Stimulated activated CD8-positive, alpha-beta memory T cell treated with anti-CD3 and anti-CD28 coated beads, Interleukin-7, amount 100 ng/mL, for 24 hours (primary cell): ENCODE data around the gene CCDC148.
"Not testable (repeated sequence)": the region's sequence is repeated elsewhere in the genome, so short reads cannot be mapped to it uniquely, and the experiment has no call there.

Experiments
- DNase-seq: peaks from one replicate; pipeline ENCODE4 v3.0.0-alpha.2; 2020; ENCODE audit warnings: low read depth

Gene CCDC148

GRCh38 chr2:158482594-158482993, 26.0 kb upstream of the CCDC148 start:
- DNase-seq, result no peak

- DNase-seq, result no peak
These were observed 24.6 kb upstream of the CCDC148 start for GRCh38 chr2:158481116-158481515.

- DNase-seq, result no peak
These were observed 22.3 kb upstream of the CCDC148 start for GRCh38 chr2:158478816-158479215.

- no peak for DNase-seq
These were observed 21.7 kb upstream of the CCDC148 start for GRCh38 chr2:158478237-158478636.

- DNase-seq, result no peak
These were observed 20.6 kb upstream of the CCDC148 start for GRCh38 chr2:158477202-158477601.

GRCh38 chr2:158474526-158475011, 18.0 kb upstream of the CCDC148 start:
- DNase-seq, result not testable (repeated sequence)

GRCh38 chr2:158473719-158474392, 17.3 kb upstream of the CCDC148 start:
- DNase-seq, result no peak

GRCh38 chr2:158473300-158473699, 16.7 kb upstream of the CCDC148 start:
- not testable (repeated sequence) for DNase-seq

- DNase-seq, result not testable (repeated sequence)
These were observed 16.3 kb upstream of the CCDC148 start for GRCh38 chr2:158472829-158473228.

GRCh38 chr2:158467248-158467647, 10.7 kb upstream of the CCDC148 start:
- DNase-seq, result no peak

GRCh38 chr2:158464426-158465281, 8.1 kb upstream of the CCDC148 start:
- no peak for DNase-seq

GRCh38 chr2:158463496-158464095, 7.0 kb upstream of the CCDC148 start:
- DNase-seq, result no peak

- no peak for DNase-seq
These were observed 4.2 kb upstream of the CCDC148 start for GRCh38 chr2:158460632-158461297.

GRCh38 chr2:158459161-158460003, 2.8 kb upstream of the CCDC148 start:
- no peak for DNase-seq

GRCh38 chr2:158458617-158458920, 2.0 kb upstream of the CCDC148 start:
- no peak for DNase-seq

GRCh38 chr2:158457826-158458616, 1.5 kb upstream of the CCDC148 start:
- peak; percentile 8 for DNase-seq

- DNase-seq, result peak; percentile 20
These were observed 706 bp upstream of the CCDC148 start for GRCh38 chr2:158457092-158457825.

GRCh38 chr2:158443606-158444005, 12.9 kb downstream of the CCDC148 start:
- DNase-seq, result no peak

- DNase-seq, result not testable (repeated sequence)
These were observed 17.5 kb downstream of the CCDC148 start for GRCh38 chr2:158439062-158439461.

GRCh38 chr2:158433716-158434115, 22.8 kb downstream of the CCDC148 start:
- not testable (repeated sequence) for DNase-seq
